Raji (cell line): ENCODE measurements around the gene RPS3.

Experiments used
- POLR2A ChIP-seq: IDR thresholded peaks from 2 replicates; pipeline ENCODE4 v1.6.1; 2011; ENCODE audit warnings: low read depth, low read length, control low read depth; ENCODE audit not compliant: insufficient read depth

Gene RPS3

DNA sequence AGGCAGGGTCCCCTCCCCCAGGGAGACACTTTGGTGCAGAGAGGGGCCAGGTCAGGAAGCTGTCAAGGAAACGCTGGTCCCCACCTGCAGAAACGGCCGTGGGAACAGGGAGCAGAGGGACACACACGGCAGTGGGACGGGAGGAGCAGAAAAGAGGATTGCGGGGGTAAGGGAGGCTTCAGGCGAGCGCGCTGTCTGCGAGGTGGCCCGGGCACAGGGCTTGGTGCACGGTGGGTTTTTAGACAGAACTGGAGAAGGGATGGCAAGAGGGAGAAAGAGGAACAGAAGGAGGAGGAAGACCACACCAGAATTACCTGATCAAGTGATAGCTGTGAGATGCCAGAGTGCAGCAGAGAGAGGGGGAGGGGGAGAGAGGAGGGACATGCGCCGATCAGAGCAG lies 39.7 kb downstream of the RPS3 start:
- TF ChIP-seq POLR2A, result no peak

DNA sequence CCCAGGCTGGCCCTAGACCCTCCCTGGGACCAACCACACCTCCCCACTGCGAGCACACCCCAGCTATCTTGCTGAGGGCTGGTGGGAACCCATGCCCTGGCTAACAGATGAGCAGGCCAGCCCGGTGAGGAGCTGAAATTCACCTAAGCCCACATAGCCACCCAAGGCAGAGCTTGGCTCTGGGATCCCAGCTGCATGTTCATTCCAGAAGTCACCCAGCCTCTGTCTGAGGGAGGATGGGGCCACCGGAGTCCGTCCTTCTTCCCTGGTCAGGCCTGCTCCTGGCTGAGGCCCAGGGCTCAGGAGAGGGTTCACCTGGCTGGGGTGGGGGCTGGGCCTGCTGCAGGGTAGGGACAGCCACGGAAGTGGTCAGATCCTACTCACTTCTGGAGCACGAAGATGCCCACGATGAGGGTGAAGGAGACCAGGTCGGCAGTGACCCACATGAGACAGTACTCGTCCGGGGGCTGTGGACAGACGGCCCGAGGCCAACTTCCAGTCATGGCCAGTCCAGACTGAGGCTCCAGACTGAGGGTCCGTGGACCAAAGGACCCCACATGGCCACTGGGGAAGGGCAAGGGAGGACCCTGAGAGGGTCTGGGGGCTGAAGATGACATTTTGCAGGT lies 40.3 kb downstream of the RPS3 start:
- TF ChIP-seq POLR2A, result no peak

DNA sequence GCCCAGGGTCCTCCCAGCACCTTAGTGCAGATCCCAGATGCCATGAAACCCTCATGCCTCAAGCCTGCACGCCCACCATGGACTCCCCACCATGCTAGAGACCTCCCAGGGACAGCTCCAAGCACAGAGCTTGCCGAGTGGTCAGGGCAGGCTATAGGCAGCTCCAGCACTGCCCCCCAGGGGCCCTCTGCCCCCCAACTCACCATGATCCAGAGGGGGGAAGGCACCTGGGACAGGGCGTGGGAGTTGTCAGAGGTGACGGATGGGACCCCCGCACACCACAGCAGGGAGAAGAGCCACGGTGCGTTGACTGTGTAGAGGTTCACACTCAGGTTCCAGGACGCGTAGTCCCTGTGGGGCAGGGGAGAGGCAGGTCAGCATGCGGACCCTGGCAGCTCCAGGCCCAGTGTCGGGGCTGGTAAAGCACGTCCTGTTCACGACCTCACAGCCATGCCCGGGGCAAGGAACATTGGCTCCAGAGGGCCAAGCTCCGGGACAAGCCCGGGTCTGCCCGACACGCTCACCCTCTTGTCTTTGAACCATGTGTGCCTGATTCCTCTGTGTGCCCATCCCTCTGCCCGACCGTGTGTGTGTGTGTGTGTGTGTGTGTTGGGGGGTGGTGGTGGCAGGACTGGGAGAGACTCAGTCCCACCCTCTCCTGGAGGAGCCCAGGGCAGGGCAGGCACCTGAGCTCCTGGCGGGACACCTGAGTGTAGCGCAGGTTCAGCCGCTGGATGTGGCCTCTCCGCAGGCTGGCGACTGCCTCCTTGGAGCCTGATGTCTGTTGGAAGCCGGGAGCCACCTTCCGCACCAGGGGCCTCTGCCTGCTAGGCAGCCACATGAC lies 41.9 kb downstream of the RPS3 start:
- no peak for TF ChIP-seq POLR2A

DNA sequence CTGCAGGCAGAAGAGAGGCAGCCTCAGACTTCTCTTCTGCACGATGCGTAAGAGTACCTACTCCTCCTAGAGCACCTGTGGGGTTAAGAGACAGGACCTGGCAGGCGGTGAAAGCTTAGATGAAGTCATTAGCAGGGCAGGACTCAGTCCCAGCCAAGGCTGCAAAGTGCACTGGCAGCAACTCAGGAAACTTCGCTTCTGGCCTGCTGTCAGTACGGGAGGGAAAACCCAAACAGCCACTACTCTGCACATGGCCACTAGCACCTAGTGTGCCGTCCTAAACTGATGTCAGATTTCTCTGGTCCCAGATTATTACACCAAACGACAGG lies 42.5 kb downstream of the RPS3 start:
- no peak for TF ChIP-seq POLR2A

DNA sequence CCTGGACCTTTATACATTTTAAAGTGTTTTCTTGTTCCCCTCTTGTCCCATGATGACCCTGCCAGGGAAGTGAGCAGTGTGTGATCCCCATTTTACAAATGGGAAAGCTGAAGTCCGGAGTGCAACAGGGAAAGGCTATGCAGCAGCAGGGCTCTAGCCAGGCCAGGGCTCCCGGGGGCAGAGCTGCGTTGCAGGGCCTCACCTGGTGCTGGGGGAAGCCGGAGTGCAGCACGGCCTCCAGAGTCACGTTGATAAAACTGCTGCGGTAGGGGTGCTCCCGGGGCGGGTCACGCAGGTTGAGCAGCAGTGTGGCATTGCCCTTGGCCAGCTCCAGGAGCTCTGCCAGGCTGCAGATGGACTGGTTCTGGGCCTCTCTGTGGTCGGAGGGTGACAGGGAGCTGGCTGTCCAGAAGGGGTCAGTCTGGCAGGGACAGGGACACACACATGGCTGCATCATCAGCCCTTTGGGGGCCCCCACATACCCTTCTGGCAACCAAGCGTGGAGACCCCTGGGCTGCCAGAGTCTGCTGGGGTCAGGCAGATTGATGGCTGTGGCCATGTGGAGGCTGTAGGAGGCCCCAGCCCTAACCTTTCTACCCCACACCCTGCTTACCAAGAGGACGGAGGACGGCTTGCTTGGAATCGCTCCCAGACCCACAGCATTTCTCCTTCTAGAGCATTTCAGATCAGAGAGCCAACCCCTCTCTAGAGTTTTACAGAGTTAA lies 43.0 kb downstream of the RPS3 start:
- TF ChIP-seq POLR2A, result no peak

DNA sequence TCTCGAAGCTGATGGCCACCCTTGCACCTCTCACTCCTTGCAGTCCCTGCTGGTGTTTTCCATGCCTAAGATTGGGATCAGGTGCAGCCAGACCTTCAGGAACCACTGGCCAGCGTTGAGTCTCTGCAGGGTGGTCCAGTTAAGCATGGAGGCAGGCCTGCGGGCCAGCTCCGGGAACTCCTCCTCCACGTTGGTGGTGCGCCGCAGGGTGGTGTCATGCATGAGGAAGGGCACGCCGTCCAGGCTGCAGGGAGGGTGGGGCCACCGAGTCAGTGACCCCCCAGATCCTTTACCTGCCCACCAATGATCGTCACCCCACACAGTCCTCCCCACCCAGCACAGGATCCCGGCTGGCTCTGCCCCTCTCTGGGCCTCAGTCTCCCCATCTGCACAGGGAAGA lies 43.7 kb downstream of the RPS3 start:
- TF ChIP-seq POLR2A, result no peak

DNA sequence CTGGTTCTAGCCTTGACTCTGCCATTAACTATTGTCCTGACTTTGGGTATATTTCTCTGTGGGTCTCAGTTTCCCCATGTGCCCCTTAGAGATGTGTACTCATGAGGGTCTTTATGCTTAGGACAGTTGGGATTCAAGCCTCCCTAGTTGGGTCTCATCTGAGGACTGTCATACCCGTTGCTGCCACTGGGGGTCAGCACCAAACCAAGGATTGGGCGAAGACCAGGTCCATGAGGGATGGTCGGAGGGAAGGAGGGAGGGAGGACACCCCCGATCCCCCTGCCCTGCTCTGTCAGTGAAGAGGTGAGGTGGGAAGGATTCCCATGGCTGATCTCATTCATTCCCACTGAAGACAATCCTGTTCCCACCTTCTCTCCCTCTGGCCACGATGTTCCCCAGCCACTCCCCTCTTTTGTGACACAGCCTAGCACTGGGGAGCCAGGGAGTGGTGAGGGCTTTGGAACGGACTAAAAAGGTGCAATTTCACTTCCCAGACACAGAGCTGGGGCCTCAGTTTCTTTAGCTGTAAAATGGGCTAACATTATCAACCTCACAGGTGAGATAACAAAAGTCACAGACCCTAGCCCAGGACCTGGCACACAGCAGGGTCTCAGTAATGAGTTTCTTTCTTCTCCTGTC lies 46.1 kb downstream of the RPS3 start:
- TF ChIP-seq POLR2A, result no peak

DNA sequence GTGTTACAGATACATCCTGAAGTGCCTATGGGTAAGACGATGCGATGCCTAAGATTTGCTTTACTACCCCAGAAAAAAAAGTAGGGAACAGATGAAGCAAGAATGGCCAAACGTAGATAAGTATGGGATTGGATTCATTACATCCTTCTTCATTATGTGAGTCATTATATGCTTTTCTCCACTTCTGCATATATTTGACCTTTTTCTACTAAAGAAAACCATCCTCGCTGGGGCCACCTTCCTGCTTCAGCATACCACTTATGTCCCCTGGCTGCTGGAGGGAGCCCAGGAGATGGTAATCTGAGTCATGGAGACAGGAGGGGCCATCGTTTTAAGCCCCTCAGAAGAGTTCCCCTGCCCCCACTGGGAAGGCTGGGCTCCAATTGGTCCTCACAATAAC lies 48.1 kb downstream of the RPS3 start:
- no peak for TF ChIP-seq POLR2A

DNA sequence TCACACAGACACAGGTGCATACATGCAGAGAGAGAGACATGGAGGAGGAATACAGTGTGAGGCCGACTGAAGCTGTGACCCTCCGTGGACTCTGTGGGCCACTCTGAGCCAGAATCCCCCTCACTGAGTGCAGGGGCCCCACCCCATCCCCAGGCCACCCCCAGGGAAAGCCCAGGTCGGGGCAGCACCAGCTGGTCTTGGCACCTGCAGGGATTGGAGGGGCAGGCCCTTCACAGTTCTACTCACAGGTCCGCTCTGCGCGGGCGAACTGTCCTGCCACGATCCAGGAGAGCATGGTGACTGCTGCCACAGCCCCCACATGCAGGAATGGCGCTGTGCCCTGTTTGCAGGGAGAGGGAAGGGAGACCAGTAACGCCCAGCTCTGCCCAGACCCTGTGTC lies 50.0 kb downstream of the RPS3 start:
- no peak for TF ChIP-seq POLR2A

GRCh38 chr11:75449776-75450175 lies 50.5 kb downstream of the RPS3 start:
- TF ChIP-seq POLR2A, result no peak

GRCh38 chr11:75450236-75450635 lies 50.9 kb downstream of the RPS3 start:
- no peak for TF ChIP-seq POLR2A

GRCh38 chr11:75450826-75451821 lies 51.8 kb downstream of the RPS3 start:
- TF ChIP-seq POLR2A, result no peak

DNA sequence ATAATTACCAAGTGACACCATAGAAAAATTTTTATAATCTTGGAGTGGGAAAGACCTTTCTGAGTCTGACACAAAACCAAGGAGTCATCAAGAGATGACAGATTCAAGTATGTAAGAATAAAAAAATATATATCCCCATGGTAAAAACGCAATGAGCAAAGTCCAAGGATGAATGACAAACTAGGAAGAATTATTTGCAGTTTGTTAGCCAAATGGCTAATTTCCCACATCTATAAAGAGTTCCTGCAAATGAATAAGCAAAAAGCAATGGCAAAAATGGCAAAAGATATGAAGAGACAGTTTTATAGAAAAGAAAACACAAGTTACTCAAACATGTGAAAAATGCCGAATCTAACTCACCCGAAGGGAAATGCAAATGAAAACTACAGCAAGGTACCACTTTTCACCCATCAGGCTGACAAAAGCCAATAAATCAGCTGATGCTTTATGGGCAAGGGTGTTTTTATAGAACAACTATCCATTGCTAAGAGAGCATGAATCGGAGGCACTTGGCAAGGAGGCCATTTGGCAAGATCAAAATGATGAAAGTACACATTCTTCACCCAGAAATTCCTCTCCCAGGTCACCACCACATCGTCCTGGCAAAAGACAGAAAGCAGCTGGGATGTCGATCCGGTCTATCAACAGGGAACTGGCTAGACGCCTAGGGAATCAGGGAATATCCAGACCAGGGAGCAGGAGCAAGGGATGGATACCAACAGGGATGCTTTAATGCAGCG lies 54.8 kb downstream of the RPS3 start:
- TF ChIP-seq POLR2A, result no peak

DNA sequence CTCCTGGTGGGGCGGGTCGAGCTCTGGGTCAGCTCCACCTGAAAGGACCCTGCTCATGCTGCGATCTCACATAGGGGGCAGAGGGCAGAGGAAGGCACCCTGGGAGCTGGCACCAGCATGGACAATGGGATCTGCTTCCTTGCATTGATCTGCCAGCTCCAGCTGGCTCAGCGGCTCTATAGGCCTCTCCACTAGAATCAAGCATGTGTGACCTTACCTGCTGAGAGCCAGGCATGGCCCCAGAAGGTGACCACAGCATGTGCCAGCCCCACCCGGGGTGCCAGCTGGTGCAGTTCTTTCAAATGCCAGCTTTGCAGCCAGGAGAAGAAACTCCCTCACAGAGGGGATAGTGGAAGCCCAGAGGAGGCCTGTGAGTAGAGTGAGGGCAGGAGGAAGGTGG lies 55.7 kb downstream of the RPS3 start:
- no peak for TF ChIP-seq POLR2A
